ENCODE measurements around the gene ZFPL1. TPM values are rescaled to one million over a fixed set of nuclear protein-coding genes. Genes with fewer than 3 reads are reported as not detected.

The ZFPL1 gene
- total RNA-seq, 2 donors from 2014 or later, result 36.0 to 51.2 TPM

DNA sequence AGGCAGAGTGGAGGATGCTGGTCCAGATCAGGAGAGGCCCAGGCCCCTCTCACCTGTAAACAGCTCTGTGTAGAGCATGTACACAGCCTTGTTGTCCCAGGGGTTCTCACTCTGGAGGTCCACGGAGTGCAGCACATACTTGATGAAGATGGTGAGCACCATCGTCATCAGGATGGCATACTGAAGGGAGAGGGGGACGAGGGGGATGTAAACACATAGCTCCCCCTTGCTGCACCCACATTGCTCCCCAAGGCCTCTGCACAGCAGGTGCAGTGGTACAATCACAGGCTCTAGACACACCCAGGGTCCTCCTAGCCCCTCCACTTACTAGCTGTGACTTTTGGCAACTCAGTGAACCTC, 47.4 kb downstream of the ZFPL1 start:
- no peak overlapping the region for H3K27ac ChIP-seq
- no peak overlapping the region for H3K4me3 ChIP-seq
- TF ChIP-seq, protein P1, sequence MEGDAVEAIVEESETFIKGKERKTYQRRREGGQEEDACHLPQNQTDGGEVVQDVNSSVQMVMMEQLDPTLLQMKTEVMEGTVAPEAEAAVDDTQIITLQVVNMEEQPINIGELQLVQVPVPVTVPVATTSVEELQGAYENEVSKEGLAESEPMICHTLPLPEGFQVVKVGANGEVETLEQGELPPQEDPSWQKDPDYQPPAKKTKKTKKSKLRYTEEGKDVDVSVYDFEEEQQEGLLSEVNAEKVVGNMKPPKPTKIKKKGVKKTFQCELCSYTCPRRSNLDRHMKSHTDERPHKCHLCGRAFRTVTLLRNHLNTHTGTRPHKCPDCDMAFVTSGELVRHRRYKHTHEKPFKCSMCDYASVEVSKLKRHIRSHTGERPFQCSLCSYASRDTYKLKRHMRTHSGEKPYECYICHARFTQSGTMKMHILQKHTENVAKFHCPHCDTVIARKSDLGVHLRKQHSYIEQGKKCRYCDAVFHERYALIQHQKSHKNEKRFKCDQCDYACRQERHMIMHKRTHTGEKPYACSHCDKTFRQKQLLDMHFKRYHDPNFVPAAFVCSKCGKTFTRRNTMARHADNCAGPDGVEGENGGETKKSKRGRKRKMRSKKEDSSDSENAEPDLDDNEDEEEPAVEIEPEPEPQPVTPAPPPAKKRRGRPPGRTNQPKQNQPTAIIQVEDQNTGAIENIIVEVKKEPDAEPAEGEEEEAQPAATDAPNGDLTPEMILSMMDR (IDR thresholded peaks at IDR 0.05), result no peak
- no peaks in the 10 kb centered on the region for H3K27me3 ChIP-seq (replicated peaks; ENCODE audit: insufficient read depth)
- DNase-seq (ENCODE audit: low spot score), result no peak
- peaks cover 15 to 31% of the 10 kb centered on the region in 2 donors for H3K4me1 ChIP-seq (ENCODE audit: control insufficient read depth in 1 of 2, low read depth in 2 of 2)
- peaks cover 57% of the 10 kb centered on the region for H3K36me3 ChIP-seq
- no peaks in the 10 kb centered on the region for H3K9me3 ChIP-seq
- no peak for ATAC-seq (ENCODE audit: insufficient number of reproducible peaks, low FRiP score, low read depth)

DNA sequence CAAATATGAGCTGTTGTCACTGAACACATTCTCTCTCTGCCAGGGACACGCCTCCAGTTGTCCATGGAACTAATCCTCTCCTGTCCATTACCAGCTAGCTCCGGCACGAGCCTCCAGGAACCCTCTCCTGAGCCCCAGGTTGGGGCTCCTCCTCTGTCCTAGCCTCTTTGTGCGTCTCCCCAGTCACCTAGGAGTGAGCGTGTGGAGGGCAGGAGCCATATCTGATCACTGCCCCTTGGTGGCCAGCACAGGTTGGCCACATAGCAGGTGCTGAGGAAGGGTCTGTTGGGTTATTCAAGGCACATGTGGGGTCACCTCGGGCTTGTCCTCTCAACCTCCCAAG, 47.8 kb downstream of the ZFPL1 start:
- peaks cover 53% of the 10 kb centered on the region for H3K36me3 ChIP-seq
- H3K4me3 ChIP-seq, result no peak overlapping the region
- TF ChIP-seq, protein P1 (IDR thresholded peaks at IDR 0.05), result no peak
- H3K4me1 ChIP-seq (ENCODE audit: control insufficient read depth in 1 of 2, low read depth in 2 of 2), result peaks cover 15 to 31% of the 10 kb centered on the region in 2 donors
- no peak for DNase-seq (ENCODE audit: low spot score)
- no peak overlapping the region for H3K27ac ChIP-seq
- no peak for ATAC-seq (ENCODE audit: insufficient number of reproducible peaks, low FRiP score, low read depth)
- H3K27me3 ChIP-seq (replicated peaks; ENCODE audit: insufficient read depth), result no peaks in the 10 kb centered on the region
- H3K9me3 ChIP-seq, result no peaks in the 10 kb centered on the region

DNA sequence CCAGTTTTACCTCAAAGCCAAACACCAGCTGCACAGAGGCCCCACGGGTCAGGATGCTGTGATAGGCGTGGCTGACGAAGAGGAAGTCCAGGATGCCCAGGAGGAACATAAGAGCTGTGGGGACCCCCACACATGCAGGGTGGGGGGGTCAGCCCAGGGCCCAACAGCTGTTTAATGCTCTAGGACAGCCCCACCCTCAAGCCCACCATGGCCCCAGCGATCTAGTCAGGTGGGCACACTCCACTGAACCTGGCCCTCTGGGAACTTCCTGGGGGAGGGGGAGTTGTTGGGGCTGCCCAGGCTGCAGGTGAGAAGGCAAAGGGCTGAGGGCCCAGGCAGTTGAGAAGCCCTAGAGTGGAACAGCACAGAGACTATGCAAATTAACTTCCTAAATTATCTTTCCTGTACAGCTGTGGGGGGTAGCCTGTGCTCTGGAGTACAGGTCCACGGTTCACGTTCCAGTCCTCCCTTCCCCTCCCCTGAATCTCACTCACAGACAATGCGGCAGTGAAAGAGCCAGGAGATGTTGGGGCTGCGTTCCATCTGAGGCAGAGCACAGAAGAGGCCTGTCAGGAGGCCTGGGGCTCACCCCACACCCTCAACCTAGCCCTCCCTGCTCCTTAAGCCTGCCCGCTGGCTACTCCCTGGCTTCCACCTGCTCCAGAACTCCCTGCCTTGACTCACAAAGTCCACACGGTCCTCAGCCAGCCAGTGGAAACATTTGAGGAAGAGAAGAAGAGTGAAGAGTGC, 48.4 kb downstream of the ZFPL1 start:
- Histone ChIP-seq H3K27me3 (replicated peaks; ENCODE audit: insufficient read depth) (no peaks in the 10 kb centered on the region), H3K9me3 (no peaks in the 10 kb centered on the region), H3K4me3 (peak overlapping the region; percentile 81), H3K4me1 (ENCODE audit: control insufficient read depth in 1 of 2, low read depth in 2 of 2) (peaks cover 15 to 31% of the 10 kb centered on the region in 2 donors), H3K27ac (no peak overlapping the region), H3K36me3 (peaks cover 48% of the 10 kb centered on the region)
- ATAC-seq (ENCODE audit: insufficient number of reproducible peaks, low FRiP score, low read depth) (no peak), DNase-seq (ENCODE audit: low spot score) (no peak)
- TF ChIP-seq, protein P1 (IDR thresholded peaks at IDR 0.05), result no peak

DNA sequence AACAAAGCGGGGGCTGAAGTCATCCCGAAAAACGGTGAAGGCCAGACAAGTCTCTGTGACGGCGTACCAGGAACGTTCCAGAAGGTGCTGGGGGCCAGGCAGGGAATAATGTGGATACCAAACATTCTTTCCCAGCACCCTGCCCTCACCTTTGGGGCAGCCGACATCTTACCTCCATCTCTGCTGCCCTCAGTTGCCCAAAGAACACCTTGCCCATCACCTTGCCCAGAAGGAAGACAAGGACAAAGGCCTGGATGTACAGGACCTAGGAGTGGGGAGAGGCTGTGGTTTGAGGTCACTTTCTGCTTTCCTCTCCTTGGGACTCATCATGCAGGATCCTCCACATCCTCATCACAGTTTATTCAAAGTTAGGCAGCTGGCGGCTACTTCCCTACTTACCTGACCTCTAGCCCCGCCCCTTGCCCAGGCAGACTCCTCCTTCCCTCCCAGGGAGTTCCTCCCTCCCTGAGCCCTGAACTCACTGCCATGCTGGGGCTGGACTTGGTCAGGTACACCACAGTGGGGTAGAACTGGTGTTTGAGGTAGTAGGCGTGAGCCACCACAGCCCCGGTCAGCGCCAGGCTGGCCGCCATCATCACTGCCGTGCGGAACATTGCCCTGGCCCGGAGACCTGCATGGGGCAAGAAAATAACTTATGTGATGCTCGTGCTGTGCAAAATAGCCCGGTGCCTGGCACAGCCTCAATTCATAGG, 49.1 kb downstream of the ZFPL1 start:
- TF ChIP-seq, protein P1 (IDR thresholded peaks at IDR 0.05), result no peak
- H3K27ac ChIP-seq, result peak overlapping the region; percentile 94 to 100
- ATAC-seq (ENCODE audit: insufficient number of reproducible peaks, low FRiP score, low read depth), result no peak
- peaks cover 15 to 31% of the 10 kb centered on the region in 2 donors for H3K4me1 ChIP-seq (ENCODE audit: control insufficient read depth in 1 of 2, low read depth in 2 of 2)
- no peaks in the 10 kb centered on the region for H3K9me3 ChIP-seq
- no peak for DNase-seq (ENCODE audit: low spot score)
- no peaks in the 10 kb centered on the region for H3K27me3 ChIP-seq (replicated peaks; ENCODE audit: insufficient read depth)
- H3K36me3 ChIP-seq, result peaks cover 41% of the 10 kb centered on the region
- H3K4me3 ChIP-seq, result peak overlapping the region; percentile 81

DNA sequence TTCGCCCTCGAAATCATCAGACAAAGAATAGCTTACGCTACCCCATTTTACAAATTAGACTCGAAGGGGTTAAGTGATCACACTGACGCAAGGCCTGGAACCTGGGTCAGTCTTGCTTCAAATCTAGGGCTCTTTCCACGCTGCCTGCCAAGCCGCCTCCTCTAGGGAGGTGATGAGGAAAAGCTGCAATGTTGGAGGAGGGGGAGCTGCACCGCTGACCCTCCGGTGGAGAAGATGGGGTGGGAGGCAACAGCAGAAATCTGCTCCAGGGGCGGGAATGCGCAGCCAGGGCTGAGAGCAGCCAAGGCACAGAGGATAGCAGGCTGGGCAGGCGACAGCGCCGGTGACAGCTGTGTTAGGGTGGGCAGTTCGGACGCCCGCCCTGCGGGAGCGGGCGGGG, 49.7 kb downstream of the ZFPL1 start:
- no peak for DNase-seq (ENCODE audit: low spot score)
- H3K4me3 ChIP-seq, result peak overlapping the region; percentile 81
- peaks cover 36% of the 10 kb centered on the region for H3K36me3 ChIP-seq
- H3K4me1 ChIP-seq (ENCODE audit: control insufficient read depth in 1 of 2, low read depth in 2 of 2), result peaks cover 15 to 31% of the 10 kb centered on the region in 2 donors
- peak overlapping the region; percentile 94 to 100 for H3K27ac ChIP-seq
- H3K27me3 ChIP-seq (replicated peaks; ENCODE audit: insufficient read depth), result no peaks in the 10 kb centered on the region
- no peaks in the 10 kb centered on the region for H3K9me3 ChIP-seq
- ATAC-seq (ENCODE audit: insufficient number of reproducible peaks, low FRiP score, low read depth), result no peak
- TF ChIP-seq, protein P1 (IDR thresholded peaks at IDR 0.05), result no peak
